Measurements from ENCODE around the gene DOP1B.
"Not testable (repeated sequence)": the region's sequence is repeated elsewhere in the genome, so short reads cannot be mapped to it uniquely, and the experiment has no call there.

DNA sequence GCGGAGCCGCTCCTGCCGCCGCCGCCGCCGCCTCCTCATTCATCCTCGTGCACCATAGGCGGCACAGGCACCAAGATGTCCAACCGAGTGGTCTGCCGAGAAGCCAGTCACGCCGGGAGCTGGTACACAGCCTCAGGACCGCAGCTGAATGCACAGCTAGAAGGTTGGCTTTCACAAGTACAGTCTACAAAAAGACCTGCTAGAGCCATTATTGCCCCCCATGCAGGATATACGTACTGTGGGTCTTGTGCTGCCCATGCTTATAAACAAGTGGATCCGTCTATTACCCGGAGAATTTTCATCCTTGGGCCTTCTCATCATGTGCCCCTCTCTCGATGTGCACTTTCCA lies 26.2 kb upstream of the DOP1B start:
- TF ChIP-seq, protein P1, sequence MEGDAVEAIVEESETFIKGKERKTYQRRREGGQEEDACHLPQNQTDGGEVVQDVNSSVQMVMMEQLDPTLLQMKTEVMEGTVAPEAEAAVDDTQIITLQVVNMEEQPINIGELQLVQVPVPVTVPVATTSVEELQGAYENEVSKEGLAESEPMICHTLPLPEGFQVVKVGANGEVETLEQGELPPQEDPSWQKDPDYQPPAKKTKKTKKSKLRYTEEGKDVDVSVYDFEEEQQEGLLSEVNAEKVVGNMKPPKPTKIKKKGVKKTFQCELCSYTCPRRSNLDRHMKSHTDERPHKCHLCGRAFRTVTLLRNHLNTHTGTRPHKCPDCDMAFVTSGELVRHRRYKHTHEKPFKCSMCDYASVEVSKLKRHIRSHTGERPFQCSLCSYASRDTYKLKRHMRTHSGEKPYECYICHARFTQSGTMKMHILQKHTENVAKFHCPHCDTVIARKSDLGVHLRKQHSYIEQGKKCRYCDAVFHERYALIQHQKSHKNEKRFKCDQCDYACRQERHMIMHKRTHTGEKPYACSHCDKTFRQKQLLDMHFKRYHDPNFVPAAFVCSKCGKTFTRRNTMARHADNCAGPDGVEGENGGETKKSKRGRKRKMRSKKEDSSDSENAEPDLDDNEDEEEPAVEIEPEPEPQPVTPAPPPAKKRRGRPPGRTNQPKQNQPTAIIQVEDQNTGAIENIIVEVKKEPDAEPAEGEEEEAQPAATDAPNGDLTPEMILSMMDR (conservative IDR thresholded peaks at IDR 0.05; ENCODE audit: low read length), result not testable (repeated sequence)
- not testable (repeated sequence) for TF ChIP-seq EZH2phosphoT487 (IDR thresholded peaks at IDR 0.05; ENCODE audit: borderline replicate concordance, low read depth, low read length)

All from OCI-LY7 (cell line).